HG03571 (cell line): ENCODE measurements around the gene ALPK3.

Experiments
- ATAC-seq: cut with Tn5 transposase; IDR thresholded peaks from one replicate; pipeline ENCODE4 v1.9.1; 2021; ENCODE audit not compliant: unreplicated experiment

Gene ALPK3

DNA sequence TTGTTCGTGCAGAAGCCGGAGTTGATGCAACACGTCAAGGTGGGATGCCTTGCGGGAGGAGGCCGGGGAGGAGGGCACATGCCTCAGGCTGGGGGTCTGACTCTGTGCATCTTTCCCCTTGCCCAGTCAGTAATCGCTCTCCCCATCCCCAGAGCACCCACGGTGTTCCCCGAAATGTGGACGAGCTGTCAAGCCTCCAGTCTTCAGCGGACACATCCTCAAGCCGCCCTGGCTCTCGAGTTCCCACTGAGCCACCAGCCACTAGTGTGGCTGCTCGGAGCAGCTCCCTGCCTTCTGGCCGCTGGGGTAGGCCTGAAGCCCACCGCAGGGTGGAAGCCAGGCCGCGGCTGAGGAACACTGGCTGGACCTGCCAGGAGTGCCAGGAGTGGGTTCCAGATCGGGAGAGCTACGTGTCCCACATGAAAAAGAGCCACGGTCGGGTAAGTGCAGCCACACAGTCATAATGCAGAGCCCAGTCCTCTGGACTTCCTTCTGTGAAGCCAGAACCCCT is 18.7 kb upstream of the ALPK3 start:
- no peak for ATAC-seq

- ATAC-seq: no peak
These were observed 17.5 kb upstream of the ALPK3 start for GRCh38 chr15:84799511-84800187.

- no peak for ATAC-seq
These were observed 16.8 kb upstream of the ALPK3 start for GRCh38 chr15:84800365-84800806.

DNA sequence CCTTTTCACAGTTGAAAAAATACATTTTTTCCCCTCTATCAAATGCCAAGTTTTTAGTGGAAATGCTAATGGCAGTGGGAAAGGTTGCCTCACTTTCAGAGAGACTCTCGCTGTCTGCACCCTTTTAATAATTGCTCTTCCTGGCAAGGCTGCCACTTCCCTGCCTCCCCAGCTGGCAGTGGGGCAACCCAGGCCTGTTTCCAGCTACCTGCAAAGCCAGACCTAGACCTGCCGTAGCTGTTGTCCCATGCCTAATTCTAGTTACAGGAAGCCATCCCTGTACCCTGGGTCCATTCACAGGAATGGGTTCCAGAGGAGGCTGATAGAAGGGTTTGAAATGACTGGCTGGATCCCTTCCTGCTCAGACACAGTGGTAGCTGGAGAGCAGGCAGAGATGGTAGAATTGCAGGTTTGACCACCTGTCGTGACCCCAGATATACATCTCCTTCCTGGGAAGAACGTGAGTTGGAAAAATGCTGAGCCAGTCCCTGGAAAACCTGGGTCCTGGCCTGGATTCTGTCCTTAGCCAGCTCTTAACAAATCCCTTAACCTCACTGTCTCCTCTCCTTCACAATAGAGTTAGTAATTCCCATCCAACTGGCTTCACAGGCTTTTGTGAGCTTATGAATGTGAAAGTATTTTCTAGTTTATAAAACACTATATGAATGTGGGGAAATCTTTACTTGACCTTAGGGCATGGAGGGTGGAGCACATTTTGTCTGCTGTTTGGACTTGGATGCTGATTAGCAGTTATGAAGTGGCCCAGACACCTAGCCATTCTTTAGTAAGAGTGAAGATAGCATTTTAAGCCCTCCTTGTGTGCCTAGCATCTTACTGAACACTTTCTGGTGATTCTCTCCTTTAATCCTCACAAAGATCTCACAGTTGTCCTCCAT is 12.9 kb upstream of the ALPK3 start:
- ATAC-seq: no peak

GRCh38 chr15:84805221-84805620 is 11.9 kb upstream of the ALPK3 start:
- ATAC-seq: no peak

- ATAC-seq: no peak
These were observed 9.9 kb upstream of the ALPK3 start for GRCh38 chr15:84807228-84807627.

GRCh38 chr15:84810073-84810840 is 6.9 kb upstream of the ALPK3 start:
- ATAC-seq: no peak

GRCh38 chr15:84811151-84811550 is 6.0 kb upstream of the ALPK3 start:
- ATAC-seq: no peak

- no peak for ATAC-seq
These were observed 5.3 kb upstream of the ALPK3 start for GRCh38 chr15:84811828-84812227.

DNA sequence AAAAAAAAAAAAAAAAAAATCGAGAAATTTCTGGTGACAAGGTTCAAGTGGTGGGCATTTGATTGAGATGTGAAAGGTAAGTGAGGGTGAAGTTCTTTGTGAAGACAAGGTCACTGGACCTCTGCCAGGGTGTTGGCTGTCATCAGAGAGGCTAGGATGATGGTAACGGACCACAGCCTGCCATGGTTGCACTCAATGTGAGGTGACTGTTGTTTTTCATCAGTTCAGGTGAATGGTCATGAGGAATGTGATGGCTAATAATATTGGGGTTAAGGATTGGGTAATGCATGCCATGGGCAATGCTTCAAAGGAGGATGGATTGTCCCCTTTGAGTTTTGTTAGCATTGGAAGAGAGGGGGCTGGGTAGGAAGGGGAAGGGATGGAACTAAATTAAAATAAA is 4.3 kb upstream of the ALPK3 start:
- ATAC-seq: no peak

- no peak for ATAC-seq
These were observed 3.7 kb upstream of the ALPK3 start for GRCh38 chr15:84813435-84813834.

DNA sequence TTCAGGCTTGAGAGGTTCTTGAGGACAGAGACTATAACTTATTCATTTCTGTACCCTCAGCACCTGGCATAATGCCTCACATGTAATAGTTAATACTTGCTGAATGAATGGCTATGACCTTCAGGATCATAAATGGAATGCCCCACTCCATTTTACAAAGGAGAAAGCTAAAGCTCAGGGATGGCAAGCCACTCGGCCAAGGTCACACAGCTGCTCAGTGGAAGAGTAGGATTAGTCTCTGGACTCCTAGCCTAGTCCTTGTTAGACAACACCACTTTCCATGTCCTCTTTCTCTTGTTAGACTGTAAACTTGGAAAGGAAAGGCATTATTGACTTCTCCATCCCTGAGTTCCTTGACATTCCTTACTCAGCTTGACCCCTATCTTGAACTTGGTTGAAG is 3.2 kb upstream of the ALPK3 start:
- ATAC-seq: no peak

DNA sequence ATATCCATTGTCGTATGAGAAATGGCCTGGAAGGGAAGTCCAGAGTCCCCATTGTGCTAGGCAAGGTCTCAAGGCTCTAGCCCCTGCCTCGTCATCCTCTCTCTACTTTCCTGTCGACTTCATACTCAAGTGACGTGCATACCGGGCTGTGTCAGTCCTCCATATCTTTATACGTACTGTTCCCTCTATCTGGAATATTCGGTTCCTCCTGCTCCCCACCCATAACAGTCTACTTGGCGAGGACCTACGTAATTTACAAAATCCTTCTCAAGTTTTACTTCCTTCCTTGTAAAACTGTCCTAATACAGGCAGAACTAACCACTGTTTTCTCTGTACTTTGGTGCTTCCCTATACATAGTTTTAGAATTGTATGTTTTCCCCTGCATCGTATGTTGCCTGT is 2.2 kb upstream of the ALPK3 start:
- no peak for ATAC-seq

DNA sequence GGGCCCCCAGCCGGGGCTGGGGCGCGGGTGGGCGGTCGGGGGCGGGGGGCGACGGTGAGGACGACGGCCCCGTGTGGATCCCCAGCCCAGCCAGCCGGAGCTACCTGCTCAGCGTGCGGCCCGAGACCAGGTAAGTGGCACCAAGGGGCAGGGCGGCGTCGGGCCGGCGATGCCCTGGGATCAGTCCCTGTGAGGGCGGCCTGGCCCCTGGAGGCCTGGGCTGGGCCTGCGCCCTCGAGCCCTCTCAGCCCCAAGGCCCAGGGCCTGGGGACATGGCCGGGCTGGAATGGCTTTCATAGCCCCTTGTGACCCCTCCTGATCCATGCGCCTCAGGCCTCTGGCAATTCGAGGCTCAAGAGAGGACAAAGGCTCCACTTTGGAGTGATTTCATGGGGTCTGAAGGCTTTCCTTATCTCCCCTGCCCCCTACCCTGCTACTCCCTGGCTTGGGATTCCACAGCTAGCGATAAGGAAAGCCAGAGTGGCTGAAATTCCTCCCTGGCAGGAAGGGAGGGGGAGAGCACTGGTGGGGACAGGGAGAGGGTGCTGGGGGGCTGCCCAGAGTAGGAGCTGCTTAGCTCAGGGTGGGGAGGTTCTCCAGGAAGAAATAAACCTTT is 418 bp downstream of the ALPK3 start:
- no peak for ATAC-seq

- no peak for ATAC-seq
These were observed 1.3 kb downstream of the ALPK3 start for GRCh38 chr15:84818261-84819131.

DNA sequence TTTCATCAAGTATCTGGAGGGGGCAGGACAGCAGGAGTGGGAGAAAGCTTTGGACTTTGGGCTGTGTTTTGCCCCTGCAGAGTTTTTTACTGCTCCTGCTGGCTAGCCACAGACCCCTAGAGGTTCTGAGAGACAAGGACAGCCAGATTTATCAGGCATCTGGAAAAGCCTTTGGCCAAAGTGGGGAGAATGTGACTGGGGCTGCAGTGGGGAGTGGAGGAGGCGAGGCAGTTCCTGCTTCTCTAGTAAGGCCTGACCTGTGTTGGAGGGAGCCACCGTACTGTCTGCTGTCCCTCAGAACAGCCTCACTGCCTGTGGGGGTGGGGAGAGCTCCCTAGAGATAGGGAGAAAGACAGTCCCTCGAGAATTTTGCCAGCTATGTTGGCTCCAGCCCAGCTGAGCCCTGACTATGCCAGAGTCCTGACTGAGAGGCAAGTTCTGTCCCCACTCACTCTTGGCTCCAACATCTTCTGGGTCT is 2.2 kb downstream of the ALPK3 start:
- no peak for ATAC-seq

- no peak for ATAC-seq
These were observed 2.6 kb downstream of the ALPK3 start for GRCh38 chr15:84819791-84820190.

DNA sequence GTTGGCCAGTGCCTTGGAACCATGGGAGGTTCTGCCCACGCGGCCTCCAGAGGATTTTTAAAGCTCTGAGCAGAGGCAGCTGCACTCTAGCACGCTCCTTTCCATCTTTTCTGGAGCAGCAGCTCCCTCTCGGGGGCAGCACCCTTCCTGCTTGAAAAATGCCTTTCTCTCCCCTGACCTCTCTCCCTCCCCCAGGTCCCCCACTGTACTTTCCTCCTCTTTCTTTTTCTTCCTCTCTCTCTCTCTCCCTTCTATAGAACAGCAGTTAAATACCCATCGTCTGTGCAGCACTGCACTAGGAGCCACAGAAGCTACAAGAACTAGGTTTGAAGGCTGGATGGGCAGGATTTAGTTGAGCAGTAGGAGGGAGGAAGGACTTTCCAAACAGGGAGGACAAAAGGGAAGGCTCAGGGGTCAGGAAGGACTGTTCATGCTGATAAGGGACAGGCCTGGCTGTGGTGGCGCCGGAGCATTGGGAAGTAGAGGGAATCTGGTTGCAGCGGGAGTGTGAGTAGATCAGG is 4.4 kb downstream of the ALPK3 start:
- ATAC-seq: no peak

GRCh38 chr15:84822653-84823281 is 5.6 kb downstream of the ALPK3 start:
- ATAC-seq: no peak
